Upper lobe of right lung (tissue), 1 donor: ENCODE data around the gene SHROOM3. TPM values are rescaled to one million over a fixed set of nuclear protein-coding genes. Genes with fewer than 3 reads are reported as not detected.

Experiments
- ATAC-seq: fragments of 200-7000 bp; cut with Tn5 transposase; one replicate; pipeline ENCODE4 v1.9.1; 2020; ENCODE audit warnings: mild to moderate bottlenecking, moderate library complexity
- DNase-seq: peaks from one replicate; pipeline ENCODE4 v3.0.0-alpha.2; 2020
- H3K27ac ChIP-seq: fragments of 200-600 bp; one replicate; pipeline ENCODE4 v1.8.0; 2022
- H3K27me3 ChIP-seq: fragments of 200-600 bp; one replicate; pipeline ENCODE4 v1.8.0; 2022; ENCODE audit warnings: mild to moderate bottlenecking
- H3K36me3 ChIP-seq: fragments of 200-600 bp; one replicate; pipeline ENCODE4 v1.8.0; 2022
- H3K4me1 ChIP-seq: fragments of 200-600 bp; one replicate; pipeline ENCODE4 v1.8.0; 2022
- H3K4me3 ChIP-seq: fragments of 200-600 bp; one replicate; pipeline ENCODE4 v1.8.0; 2022; ENCODE audit warnings: mild to moderate bottlenecking
- H3K9me3 ChIP-seq: fragments of 200-600 bp; one replicate; pipeline ENCODE4 v1.8.0; 2022
- CTCF ChIP-seq: fragments of 200-600 bp; IDR thresholded peaks from one replicate; pipeline ENCODE4 v1.8.0; 2022; ENCODE audit warnings: antibody characterized with exemption
- intact Hi-C: fragments of 100-400 bp; cut with DNase I; formaldehyde crosslinking; loops from one replicate; pipeline ENCODE4 v1.11.0; 2022
- total RNA-seq: library from RNA; stranded (reverse); fragmentation: NEBNext Ultra II Directional; extraction: Animal tissue kit (Norgen Biotek cat#: 25700); gene quantifications from one replicate; pipeline ENCODE4 v1.2.1, GENCODE V29; 2021
- donor health status: DM: no; HTN: yes; CAD: no; lungs with severe emphysema.

SHROOM3 gene
- total RNA-seq, 1 donor from 2014 or later, result 73.3 TPM

DNA sequence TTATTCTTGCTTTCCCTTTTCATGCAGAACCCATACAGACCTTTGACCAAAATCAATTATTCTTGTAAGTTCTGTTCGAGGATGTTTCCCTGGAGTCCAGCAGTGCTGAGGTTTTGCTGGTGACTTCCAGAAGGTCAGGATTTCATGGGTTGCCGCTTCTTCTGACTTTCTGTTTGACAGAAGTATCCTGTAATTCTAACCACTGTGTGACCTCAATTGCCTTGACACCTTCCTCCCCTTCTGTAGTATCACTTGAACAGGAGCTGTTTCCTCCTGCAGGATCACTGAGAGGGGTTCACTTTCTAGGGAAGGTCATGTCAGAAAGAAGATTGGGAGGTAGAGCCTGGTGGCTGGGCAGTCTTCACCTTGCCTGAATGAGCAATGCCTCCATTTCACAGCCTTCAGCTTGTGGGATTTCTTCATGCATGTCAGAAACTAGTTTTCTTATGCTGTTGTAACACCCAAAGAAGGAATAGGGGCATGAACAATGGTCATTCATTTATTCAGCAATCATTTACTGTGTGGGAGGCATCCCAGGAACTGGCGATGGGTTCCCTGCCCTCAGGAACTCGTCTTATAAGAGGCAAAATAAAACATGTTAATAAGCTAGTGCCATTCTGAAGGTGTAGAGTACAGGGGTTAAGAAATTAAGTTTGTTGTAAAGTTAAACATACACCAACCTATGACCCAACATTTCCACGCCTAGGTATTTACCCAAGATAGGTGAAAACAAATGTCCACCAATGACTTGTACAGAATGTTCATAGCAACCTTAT lies 257.0 kb downstream of the SHROOM3 start:
- no peak for ATAC-seq
- intact Hi-C loops, result no loop called here
- DNase-seq, result no peak
- H3K4me3 ChIP-seq, result no peak overlapping the region
- peaks cover 31% of the 10 kb centered on the region for H3K4me1 ChIP-seq
- H3K27me3 ChIP-seq, result no peaks in the 10 kb centered on the region
- no peak for TF ChIP-seq CTCF
- H3K36me3 ChIP-seq, result no peaks in the 10 kb centered on the region
- no peak overlapping the region for H3K27ac ChIP-seq
- no peaks in the 10 kb centered on the region for H3K9me3 ChIP-seq

DNA sequence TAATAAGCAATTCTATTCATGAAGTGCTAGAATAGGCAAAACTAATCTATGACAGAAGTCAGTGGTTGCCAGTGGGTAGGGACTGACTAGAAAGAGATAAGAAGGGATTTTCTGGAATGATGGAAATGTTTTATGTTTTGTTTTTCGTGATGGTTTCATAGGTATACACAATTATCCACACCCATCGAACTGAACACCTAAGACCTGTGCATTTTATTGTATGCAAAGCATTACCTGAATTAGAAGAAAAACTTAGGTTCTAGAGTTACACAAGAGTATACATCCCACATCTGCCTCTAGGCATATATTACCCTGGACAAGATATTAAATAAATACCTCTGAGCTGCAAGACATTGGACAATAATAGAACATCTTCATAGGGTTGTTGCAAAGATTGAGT lies 257.7 kb downstream of the SHROOM3 start:
- Histone ChIP-seq H3K36me3 (no peaks in the 10 kb centered on the region), H3K4me3 (no peak overlapping the region), H3K27ac (no peak overlapping the region), H3K9me3 (no peaks in the 10 kb centered on the region), H3K27me3 (no peaks in the 10 kb centered on the region), H3K4me1 (peaks cover 31% of the 10 kb centered on the region)
- intact Hi-C loops, result no loop called here
- no peak for TF ChIP-seq CTCF
- DNase-seq (no peak), ATAC-seq (no peak)

GRCh38 chr4:76694056-76694455 lies 259.0 kb downstream of the SHROOM3 start:
- no peaks in the 10 kb centered on the region for H3K9me3 ChIP-seq
- no peak for DNase-seq
- H3K4me3 ChIP-seq, result no peak overlapping the region
- H3K4me1 ChIP-seq, result peaks cover 23% of the 10 kb centered on the region
- H3K27ac ChIP-seq, result no peak overlapping the region
- no peaks in the 10 kb centered on the region for H3K27me3 ChIP-seq
- intact Hi-C loops, result no loop called here
- H3K36me3 ChIP-seq, result no peaks in the 10 kb centered on the region
- TF ChIP-seq CTCF, result no peak
- ATAC-seq, result no peak

- DNase-seq, result no peak
- Histone ChIP-seq H3K27ac (no peak overlapping the region), H3K27me3 (no peaks in the 10 kb centered on the region), H3K9me3 (no peaks in the 10 kb centered on the region), H3K4me1 (peaks cover 10% of the 10 kb centered on the region), H3K4me3 (no peak overlapping the region), H3K36me3 (no peaks in the 10 kb centered on the region)
- no peak for ATAC-seq
- TF ChIP-seq CTCF, result no peak
- intact Hi-C loops, result no loop called here
These were observed 261.1 kb downstream of the SHROOM3 start for GRCh38 chr4:76696109-76696508.

- DNase-seq (no peak), ATAC-seq (no peak)
- no peak overlapping the region for H3K4me3 ChIP-seq
- no peaks in the 10 kb centered on the region for H3K4me1 ChIP-seq
- no peaks in the 10 kb centered on the region for H3K36me3 ChIP-seq
- no peaks in the 10 kb centered on the region for H3K27me3 ChIP-seq
- intact Hi-C loops, result no loop called here
- TF ChIP-seq CTCF, result no peak
- H3K27ac ChIP-seq, result no peak overlapping the region
- no peaks in the 10 kb centered on the region for H3K9me3 ChIP-seq
These were observed 262.2 kb downstream of the SHROOM3 start for GRCh38 chr4:76697129-76697803.
